ENCODE results near the gene OBSCN.
A peak's percentile ranks its signal among the peaks of the same experiment; 100 is the strongest.

Gene OBSCN

DNA sequence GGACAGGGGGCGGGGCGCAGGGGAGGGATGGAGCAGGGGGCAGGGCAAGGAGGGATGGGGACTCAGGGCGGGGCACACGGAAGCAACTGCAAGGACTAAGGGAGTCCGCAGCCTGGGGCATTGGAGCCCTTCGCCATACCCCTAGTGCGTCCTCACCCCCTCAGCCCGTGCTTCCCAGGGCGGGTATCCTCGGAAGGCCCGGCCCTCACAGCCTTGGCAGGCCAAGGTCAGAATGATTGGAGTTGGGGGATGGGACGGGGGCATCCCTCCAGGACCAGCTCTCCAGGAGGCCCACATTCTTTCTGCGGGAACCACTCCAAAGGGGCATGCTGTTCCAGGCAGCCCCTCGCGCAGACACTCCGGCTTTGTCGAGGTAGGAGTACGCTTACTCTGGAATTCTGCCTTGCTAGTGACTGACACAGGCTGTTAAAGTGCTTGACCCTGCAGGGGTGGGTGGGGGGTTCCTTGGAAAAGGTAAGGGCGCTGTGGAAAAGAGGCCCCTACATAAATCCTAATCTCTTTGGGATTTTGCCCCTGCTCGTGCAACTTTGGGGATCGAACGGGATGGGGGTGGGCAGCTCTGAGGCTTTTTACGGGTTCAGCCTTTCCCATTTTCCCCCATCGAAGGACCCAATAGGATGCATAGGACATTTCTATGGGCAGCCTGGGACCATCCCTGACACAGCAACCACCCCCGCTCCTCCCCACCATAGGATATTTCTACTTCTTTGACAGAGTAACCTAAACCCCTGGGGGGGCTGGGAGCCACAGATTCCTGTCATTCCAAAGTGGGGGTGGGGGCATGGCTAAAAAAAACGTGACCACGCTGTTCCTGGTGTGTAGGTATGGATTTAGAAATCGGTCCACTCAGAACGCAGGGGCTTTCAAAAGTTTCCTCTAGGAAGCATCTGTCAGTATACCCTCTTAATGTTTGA, 199.5 kb downstream of the OBSCN start:
- no peak for DNase-seq

GRCh38 chr1:228408041-228408868, 200.4 kb downstream of the OBSCN start:
- DNase-seq = no peak

- no peak for DNase-seq
These were observed 201.3 kb downstream of the OBSCN start for GRCh38 chr1:228408869-228409805.

GRCh38 chr1:228410015-228410414, 202.2 kb downstream of the OBSCN start:
- DNase-seq = no peak

DNA sequence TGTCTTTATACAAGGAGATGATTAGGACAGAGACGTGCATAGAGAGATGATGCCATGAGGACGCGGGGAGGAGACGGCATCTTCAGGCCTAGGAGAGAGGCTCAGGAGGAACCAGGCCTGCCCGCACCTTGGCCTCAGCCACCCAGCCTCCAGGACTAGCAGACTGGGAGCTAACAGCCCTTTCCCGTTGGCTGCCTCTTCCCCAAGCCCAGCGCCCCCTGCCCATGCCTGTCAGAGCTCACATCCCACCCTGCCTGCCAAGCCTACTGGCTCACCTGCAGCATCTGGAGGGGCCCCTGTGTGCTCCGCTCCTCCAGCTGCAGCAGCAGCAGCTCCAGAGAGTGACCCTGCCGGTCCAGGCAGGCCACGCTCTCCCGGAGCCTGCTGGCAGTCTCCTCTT, 202.8 kb downstream of the OBSCN start:
- DNase-seq = no peak

DNA sequence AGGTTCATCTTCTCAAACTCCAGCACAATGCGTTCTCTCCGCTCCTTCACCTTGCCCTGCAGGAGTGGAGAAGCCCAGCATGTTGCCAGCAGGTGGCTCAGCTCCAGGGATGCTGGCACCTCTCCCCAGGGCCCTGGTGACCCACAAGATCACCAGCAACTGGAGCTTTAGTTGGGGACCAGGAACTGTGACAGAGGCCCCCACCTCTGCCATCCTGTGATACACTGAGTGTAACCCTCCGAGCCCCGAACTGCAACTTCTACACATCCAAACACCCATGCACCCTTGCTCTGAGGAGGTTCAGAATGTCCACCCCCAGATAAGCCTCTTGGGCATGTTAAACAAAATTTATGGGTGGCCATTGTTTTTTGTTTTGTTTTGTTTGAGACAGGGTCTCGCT, 203.3 kb downstream of the OBSCN start:
- DNase-seq = no peak

DNA sequence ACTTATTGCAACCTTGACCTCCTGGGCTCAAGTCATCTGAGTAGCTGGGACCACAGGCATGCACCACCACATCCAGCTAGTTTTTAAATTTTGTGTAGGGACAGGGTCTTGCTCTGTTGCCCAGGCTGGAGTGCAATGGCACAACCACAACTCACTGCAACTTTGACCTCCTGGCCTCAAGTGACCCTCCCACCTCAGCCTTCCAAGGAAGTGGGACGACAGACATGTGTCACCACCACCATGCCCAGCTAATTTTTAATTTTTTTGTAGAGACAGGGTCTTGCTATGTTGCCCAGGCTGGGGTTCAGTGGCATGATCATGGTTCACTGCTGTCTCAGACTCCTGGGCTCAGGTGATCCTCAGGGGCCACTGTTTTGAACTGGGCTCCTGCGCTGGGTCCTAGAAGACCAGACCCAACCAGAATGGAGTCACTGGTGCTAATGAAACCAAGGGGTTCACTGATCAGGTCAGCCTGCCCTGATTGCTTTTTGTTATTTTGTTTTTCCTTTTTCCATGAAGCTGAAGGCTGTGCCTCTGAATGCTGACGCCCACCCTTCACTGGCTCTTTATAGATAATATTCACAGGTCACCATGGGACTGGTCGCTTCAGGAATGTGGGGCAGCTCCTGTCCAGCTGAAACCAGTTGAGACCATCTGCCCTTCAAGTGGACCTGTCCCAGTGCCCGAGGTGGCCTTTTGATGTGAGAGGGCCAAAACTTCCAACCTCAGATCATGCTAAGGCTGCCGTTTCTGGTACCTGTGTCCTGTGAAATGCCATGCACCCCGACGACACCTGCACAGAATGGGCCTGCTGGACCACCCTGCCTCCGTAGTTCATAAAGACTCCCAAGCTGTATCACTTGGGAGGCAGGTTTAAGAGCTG, 203.9 kb downstream of the OBSCN start:
- DNase-seq = no peak

- no peak for DNase-seq
These were observed 205.6 kb downstream of the OBSCN start for GRCh38 chr1:228413241-228414010.

DNA sequence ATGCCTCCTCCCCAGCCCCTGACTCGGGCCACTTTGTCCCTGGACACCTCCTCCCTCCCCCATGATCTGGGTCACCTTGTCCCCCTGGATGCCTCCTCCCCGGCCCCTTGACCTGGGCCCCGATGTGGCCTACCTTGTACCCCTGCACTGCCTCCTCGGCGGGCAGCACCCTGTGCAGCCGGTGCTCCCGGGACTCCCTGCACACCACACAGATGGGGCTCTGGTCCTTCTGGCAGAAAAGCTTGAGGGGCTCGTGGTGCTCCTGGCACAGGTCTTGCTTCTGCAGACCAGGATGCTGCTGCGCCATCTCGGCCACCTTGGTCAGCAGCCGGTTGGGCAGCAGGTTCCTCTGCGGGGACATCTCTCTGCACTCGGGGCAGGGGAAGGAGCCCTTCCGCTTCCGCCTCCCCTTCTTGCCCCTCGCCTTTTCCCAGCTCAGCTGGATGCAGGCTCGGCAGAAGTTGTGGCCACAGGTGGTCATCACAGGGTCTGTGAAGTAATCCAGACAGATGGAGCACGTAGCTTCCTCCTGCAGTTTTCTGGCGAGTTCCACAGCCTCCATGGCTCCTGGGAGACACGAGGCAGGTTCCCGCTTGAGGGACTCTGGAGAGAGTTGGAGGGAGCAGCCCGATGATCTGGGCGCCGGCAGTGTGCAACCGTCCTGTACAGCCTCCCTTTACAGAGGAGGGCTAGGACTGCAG, 206.8 kb downstream of the OBSCN start:
- no peak for DNase-seq

DNA sequence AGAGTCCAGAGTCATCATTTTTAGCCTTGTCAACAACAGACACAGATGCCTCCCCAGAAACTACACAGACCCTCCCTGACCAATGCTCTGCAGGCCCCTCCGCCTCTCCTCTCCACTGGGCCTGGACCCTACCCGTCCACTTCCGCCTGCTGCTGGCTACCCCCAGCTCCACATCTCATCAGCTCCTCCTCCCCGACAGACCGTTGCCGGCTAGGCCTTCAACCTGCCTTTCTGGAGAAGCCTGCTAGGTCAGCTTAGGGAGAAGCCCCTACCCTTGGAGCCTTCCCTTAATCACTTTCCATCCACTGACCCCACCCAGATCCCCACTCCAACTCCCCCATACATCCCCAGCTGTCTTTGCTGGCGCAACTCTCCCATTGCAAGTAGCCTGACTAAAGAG, 207.4 kb downstream of the OBSCN start:
- DNase-seq = no peak

- no peak for DNase-seq
These were observed 208.0 kb downstream of the OBSCN start for GRCh38 chr1:228415853-228416216.

DNA sequence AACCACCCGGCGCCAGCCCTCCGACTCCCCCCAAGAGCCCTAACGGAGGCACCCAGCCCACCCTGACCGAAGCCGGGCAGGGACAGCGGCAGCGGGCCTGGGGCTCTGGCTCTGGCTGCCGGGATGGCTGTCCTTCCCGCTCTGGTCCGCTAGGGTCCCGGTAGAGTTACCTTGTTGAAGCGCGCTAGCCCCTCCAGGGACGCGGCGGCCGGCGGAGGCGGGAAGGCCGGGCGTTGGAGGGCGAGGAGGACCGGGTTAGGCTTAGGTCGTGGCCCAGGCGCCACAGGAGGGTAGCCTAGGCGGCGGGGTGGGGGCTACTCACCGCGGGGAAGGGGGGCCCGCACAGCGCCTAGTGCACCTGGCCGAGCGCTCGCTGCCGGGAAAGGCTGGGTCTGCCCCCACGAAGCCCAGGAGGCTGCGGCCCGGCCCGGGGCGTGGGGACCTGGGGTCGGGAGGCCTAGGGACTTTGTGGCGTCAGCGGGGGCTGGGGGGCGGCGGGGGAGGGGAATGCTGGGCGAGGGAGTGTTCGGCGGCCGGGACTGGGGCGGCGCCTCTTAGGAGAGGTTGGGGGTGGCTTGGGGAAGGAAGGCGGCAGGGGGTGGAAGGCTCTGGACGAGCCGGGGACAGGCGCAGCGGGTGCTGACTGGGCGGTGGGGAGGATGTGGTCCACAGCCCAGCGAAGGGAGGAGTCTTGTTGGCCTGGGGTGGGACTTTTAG, 208.5 kb downstream of the OBSCN start, which contains the start of gene TRIM17:
TSS of gene TRIM17 (minus strand) at position 645 of the 717 bp plus-strand sequence. CDS start 1,789 bp downstream, outside the sequence.
- peak; percentile 31 for DNase-seq

- DNase-seq = no peak
These were observed 209.2 kb downstream of the OBSCN start for GRCh38 chr1:228417061-228417460.

DNA sequence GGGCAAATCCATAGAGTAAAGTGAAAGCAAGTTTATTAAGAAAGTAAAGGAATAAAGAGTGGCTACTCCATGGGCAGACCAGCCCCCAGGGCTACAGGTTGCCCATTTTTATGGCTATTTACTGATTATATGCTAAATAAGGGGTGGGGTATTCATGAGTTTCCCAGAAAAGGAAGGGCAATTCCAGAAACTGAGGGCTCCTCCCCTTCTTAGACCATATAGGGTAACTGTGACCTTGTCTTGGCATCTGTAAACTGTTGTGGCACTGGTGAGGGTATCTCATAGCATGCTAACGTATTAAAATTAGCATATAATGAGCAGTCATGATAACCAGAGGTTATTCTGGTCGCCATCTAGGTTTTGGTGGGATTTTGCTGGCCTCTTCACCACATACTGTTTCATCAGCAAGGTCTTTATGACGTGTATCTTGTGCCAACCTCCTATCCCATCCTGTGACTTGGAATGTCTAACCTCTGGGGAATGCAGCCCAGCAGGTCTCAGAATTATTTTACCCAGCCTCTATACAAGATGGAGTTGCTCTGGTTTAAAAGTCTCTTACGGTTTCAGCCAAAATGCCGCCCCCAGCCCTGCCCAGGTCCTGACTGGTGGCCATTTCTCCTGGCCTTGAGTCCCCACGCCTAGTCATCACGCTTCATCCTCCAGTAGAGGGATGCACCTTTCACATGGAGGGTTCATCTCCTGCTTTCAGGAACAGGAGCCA, 209.8 kb downstream of the OBSCN start:
- no peak for DNase-seq

DNA sequence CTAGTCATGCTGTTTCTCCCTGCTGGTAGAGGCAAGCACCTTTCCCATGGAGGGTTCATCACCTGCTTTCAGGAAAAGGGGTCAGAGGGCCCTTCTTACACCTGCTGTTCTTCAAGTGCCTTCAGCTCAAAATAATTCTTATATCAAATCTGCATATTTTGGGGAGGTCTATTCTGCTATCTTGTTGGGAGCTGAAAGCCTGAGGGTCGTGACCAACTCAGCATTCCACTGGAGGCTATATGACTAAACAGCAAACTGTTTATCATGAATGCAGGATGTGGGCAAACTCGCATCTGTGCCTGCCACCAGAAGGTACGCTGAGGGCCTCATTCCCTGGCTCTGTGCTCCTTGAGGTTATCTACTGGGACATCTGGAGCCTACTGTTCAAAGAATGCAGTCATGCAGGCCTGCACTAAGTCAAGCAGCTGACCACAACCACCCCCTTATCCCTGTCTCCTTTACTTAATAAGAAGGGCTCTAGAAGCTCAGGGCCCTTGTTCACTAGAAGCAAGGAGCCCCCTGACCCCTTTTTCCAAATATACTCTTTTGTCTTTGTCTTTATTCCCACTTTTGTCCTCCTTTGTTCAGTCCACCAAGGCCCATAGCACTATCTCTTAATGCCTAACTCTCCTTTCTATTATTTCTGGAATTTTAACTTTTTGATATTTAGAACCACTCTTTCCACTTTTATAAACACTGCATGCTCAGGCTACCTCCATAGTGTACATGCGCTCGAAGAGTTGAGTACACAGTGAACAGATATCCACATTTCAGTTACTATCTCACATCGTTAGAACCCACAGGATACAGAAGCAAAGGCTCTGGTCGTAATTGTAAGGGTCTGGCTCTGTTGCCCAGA, 213.4 kb downstream of the OBSCN start:
- DNase-seq = no peak

GRCh38 chr1:228423404-228424053, 215.7 kb downstream of the OBSCN start:
- DNase-seq = no peak

Measured in T-helper 9 cell (primary cell).